GM23248 (cell line): ENCODE data around the gene ABLIM2. TPM values are rescaled to one million over a fixed set of nuclear protein-coding genes. Genes with fewer than 3 reads are reported as not detected.

Experiments
- DNase-seq: peaks from one replicate; pipeline ENCODE4 v3.0.0-alpha.2; 2015
- H2AFZ ChIP-seq: fragments of 200-600 bp; sonication (generic); 2 replicates; pipeline ENCODE4 v1.6.1; 2016; ENCODE audit warnings: antibody characterized with exemption
- H3F3A ChIP-seq: fragments of 200-600 bp; sonication (generic); 2 replicates; pipeline ENCODE4 v1.6.1; 2016; ENCODE audit warnings: mild to moderate bottlenecking, antibody characterized with exemption, mixed run types; ENCODE audit not compliant: insufficient read depth
- H3K27ac ChIP-seq: fragments of 200-600 bp; sonication (generic); 2 replicates; pipeline ENCODE4 v1.5.1; 2016; ENCODE audit warnings: mild to moderate bottlenecking
- H3K27me3 ChIP-seq: fragments of 200-600 bp; sonication (generic); replicated peaks from 2 replicates; pipeline ENCODE4 v1.6.1; 2016; ENCODE audit warnings: mild to moderate bottlenecking; ENCODE audit not compliant: insufficient read depth
- H3K36me3 ChIP-seq: fragments of 200-600 bp; sonication (generic); 2 replicates; pipeline ENCODE4 v1.6.1; 2016; ENCODE audit warnings: low read depth, mild to moderate bottlenecking
- H3K4me1 ChIP-seq: fragments of 200-600 bp; sonication (generic); 2 replicates; pipeline ENCODE4 v1.6.1; 2016; ENCODE audit warnings: mild to moderate bottlenecking; ENCODE audit not compliant: insufficient read depth
- H3K4me2 ChIP-seq: fragments of 200-600 bp; sonication (generic); one replicate; pipeline ENCODE4 v1.6.1; 2016; ENCODE audit warnings: mild to moderate bottlenecking; ENCODE audit not compliant: unreplicated experiment
- H3K4me3 ChIP-seq: fragments of 200-600 bp; sonication (generic); 2 replicates; pipeline ENCODE4 v1.5.1; 2016; ENCODE audit warnings: mild to moderate bottlenecking
- H3K79me2 ChIP-seq: fragments of 200-600 bp; sonication (generic); 2 replicates; pipeline ENCODE4 v1.6.1; 2016; ENCODE audit warnings: mild to moderate bottlenecking; ENCODE audit not compliant: insufficient read depth
- H3K9ac ChIP-seq: fragments of 200-600 bp; sonication (generic); 2 replicates; pipeline ENCODE4 v1.6.1; 2016; ENCODE audit warnings: mild to moderate bottlenecking
- H3K9me2 ChIP-seq: fragments of 200-600 bp; sonication (generic); 2 replicates; pipeline ENCODE4 v1.6.1; 2016; ENCODE audit warnings: mixed run types, mild to moderate bottlenecking, moderate library complexity; ENCODE audit not compliant: insufficient read depth
- H3K9me3 ChIP-seq: fragments of 200-600 bp; sonication (generic); one replicate; pipeline ENCODE4 v1.6.1; 2017; ENCODE audit warnings: low read depth
- H4K20me1 ChIP-seq: fragments of 200-600 bp; sonication (generic); 2 replicates; pipeline ENCODE4 v1.6.0; 2016; ENCODE audit not compliant: insufficient read depth
- EZH2 ChIP-seq: fragments of 200-600 bp; sonication (generic); IDR thresholded peaks from 2 replicates; pipeline ENCODE4 v1.6.1; 2018; ENCODE audit warnings: antibody characterized with exemption, mild to moderate bottlenecking; ENCODE audit not compliant: insufficient read depth, poor library complexity, severe bottlenecking
- EZH2phosphoT487 ChIP-seq: fragments of 200-600 bp; sonication (generic); IDR thresholded peaks from 2 replicates; pipeline ENCODE4 v1.6.1; 2018; ENCODE audit warnings: antibody characterized with exemption, moderate library complexity, mild to moderate bottlenecking, low read depth; ENCODE audit not compliant: insufficient read depth
- WGBS, 2 experiments: methylation state at CpG; one replicate each; pipeline ENCODE4 v1.1.6; 2015 to 2017; ENCODE audit warnings: low lambda C conversion rate in 2 of 2, low coverage in 1 of 2; ENCODE audit errors: missing lambda C conversion rate in 2 of 2; 5-methylcytosine and 5-hydroxymethylcytosine counted together
- in situ Hi-C: fragments of 300-500 bp; cut with MboI; formaldehyde crosslinking; loops from 2 replicates; pipeline ENCODE4 v1.15.0; 2020
- polyA plus RNA-seq: library from polyadenylated mRNA; unstranded; fragments of >200 nt; fragmentation: Nextera tagmentation; extraction: Ambion mirVana; gene quantifications from 2 replicates; pipeline ENCODE4 v1.2.1, GENCODE V29; 2016
- total RNA-seq: library from RNA; depleted of rRNA; stranded (reverse); fragments of >200 nt; shearing (Covaris generic); gene quantifications from 2 replicates; pipeline ENCODE4 v1.2.3, GENCODE V29; 2014

The ABLIM2 gene
- total and polyA plus RNA-seq, 2 experiments from 2014 or later = not detected

GRCh38 chr4:8148159-8148558 lies 10.5 kb downstream of the ABLIM2 start:
- 84 to 88% methylated on average over 13 of the region's 13 CpGs for WGBS, 2 experiments
- no peaks in the 10 kb centered on the region for H3K9me2 ChIP-seq

GRCh38 chr4:8147231-8147970 lies 11.2 kb downstream of the ABLIM2 start:
- Histone ChIP-seq H3K27me3 (peaks cover 58% of the 10 kb centered on the region), H3K4me1 (no peaks in the 10 kb centered on the region), H3K9ac (no peak overlapping the region), H3K27ac (no peak overlapping the region), H3K9me3 (no peaks in the 10 kb centered on the region), H2AFZ (no peak overlapping the region), H3K9me2 (no peaks in the 10 kb centered on the region), H3K4me2 (no peak overlapping the region), H4K20me1 (no peaks in the 10 kb centered on the region), H3K4me3 (no peak overlapping the region), H3K79me2 (no peaks in the 10 kb centered on the region), H3F3A (no peaks in the 10 kb centered on the region), H3K36me3 (no peaks in the 10 kb centered on the region)
- TF ChIP-seq EZH2 (no peak), EZH2phosphoT487 (no peak)
- in situ Hi-C loops = no loop called here
- 57 to 58% methylated on average over 19 of the region's 19 CpGs for WGBS, 2 experiments
- DNase-seq = no peak

More at GRCh38 chr4:8148159-8148558, 10.5 kb downstream of the ABLIM2 start:
- Histone ChIP-seq H3K9me3 (no peaks in the 10 kb centered on the region), H4K20me1 (no peaks in the 10 kb centered on the region), H3K36me3 (no peaks in the 10 kb centered on the region), H3K4me3 (no peak overlapping the region), H3K9ac (no peak overlapping the region), H3K27ac (no peak overlapping the region), H3K79me2 (no peaks in the 10 kb centered on the region), H3K27me3 (peaks cover 56% of the 10 kb centered on the region), H3F3A (no peaks in the 10 kb centered on the region), H3K4me1 (no peaks in the 10 kb centered on the region), H3K4me2 (no peak overlapping the region), H2AFZ (no peak overlapping the region)
- TF ChIP-seq EZH2phosphoT487 = no peak
- no peak for TF ChIP-seq EZH2
- in situ Hi-C loops = no loop called here
- no peak for DNase-seq

- WGBS, 2 experiments = 66 to 67% methylated on average over 9 of the region's 9 CpGs
- Histone ChIP-seq H3K9me2 (no peaks in the 10 kb centered on the region), H3K4me3 (no peak overlapping the region), H4K20me1 (no peaks in the 10 kb centered on the region), H3K9ac (no peak overlapping the region), H2AFZ (no peak overlapping the region), H3K27me3 (peaks cover 55% of the 10 kb centered on the region), H3K9me3 (no peaks in the 10 kb centered on the region), H3K27ac (no peak overlapping the region), H3K4me2 (no peak overlapping the region), H3K79me2 (no peaks in the 10 kb centered on the region), H3K4me1 (no peaks in the 10 kb centered on the region), H3K36me3 (no peaks in the 10 kb centered on the region), H3F3A (no peaks in the 10 kb centered on the region)
- TF ChIP-seq EZH2 (no peak), EZH2phosphoT487 (no peak)
- DNase-seq = no peak
- in situ Hi-C loops = no loop called here
These were observed 12.5 kb downstream of the ABLIM2 start for GRCh38 chr4:8146157-8146556.

- H3K4me3 ChIP-seq = no peak overlapping the region
- no peak overlapping the region for H3K27ac ChIP-seq
- no peaks in the 10 kb centered on the region for H3K9me2 ChIP-seq
- H4K20me1 ChIP-seq = no peaks in the 10 kb centered on the region
- H3K4me1 ChIP-seq = no peaks in the 10 kb centered on the region
- 11 to 12% methylated on average over 14 of the region's 15 CpGs for WGBS, 2 experiments
- TF ChIP-seq EZH2 = peak; percentile 11
- no peak for TF ChIP-seq EZH2phosphoT487
- peaks cover 55% of the 10 kb centered on the region for H3K27me3 ChIP-seq
- H3K36me3 ChIP-seq = no peaks in the 10 kb centered on the region
- no peak overlapping the region for H2AFZ ChIP-seq
- no peaks in the 10 kb centered on the region for H3F3A ChIP-seq
- no peak overlapping the region for H3K9ac ChIP-seq
- peak; percentile 28 for DNase-seq
- H3K4me2 ChIP-seq = no peak overlapping the region
- in situ Hi-C loops = no loop called here
- no peaks in the 10 kb centered on the region for H3K9me3 ChIP-seq
- H3K79me2 ChIP-seq = no peaks in the 10 kb centered on the region
These were observed 14.3 kb downstream of the ABLIM2 start for GRCh38 chr4:8144359-8144758.
